ENCODE data around the gene TRDMT1.

Gene TRDMT1

GRCh38 chr10:17100586-17100985 lies 100.9 kb downstream of the TRDMT1 start:
- no peak for DNase-seq (ENCODE audit: low read depth, low spot score)

- no peak for DNase-seq (ENCODE audit: low read depth, low spot score)
These were observed 103.5 kb downstream of the TRDMT1 start for GRCh38 chr10:17098012-17098411.
